Mesendoderm (in vitro differentiated cells): ENCODE measurements around the gene TRRAP.
"Not testable (repeated sequence)": the region's sequence is repeated elsewhere in the genome, so short reads cannot be mapped to it uniquely, and the experiment has no call there.

ENCODE experiments used
- DNase-seq: peaks from one replicate; pipeline ENCODE4 v3.0.0; 2013
- H2AK5ac ChIP-seq: 2 replicates; pipeline ENCODE4 v1.6.1; 2013; ENCODE audit warnings: low read length, inconsistent platforms
- H2BK120ac ChIP-seq: 2 replicates; pipeline ENCODE4 v1.6.1; 2013; ENCODE audit warnings: low read depth, mild to moderate bottlenecking, low read length, moderate library complexity, mixed read lengths
- H2BK15ac ChIP-seq: replicated peaks from 2 replicates; pipeline ENCODE4 v1.6.1; 2013; ENCODE audit warnings: low read depth, mild to moderate bottlenecking, moderate library complexity
- H2BK5ac ChIP-seq: 2 replicates; pipeline ENCODE4 v1.6.1; 2013; ENCODE audit warnings: low read length, inconsistent platforms
- H3K18ac ChIP-seq: 2 replicates; pipeline ENCODE4 v1.6.1; 2013; ENCODE audit warnings: mild to moderate bottlenecking, low read length, mixed read lengths
- H3K23ac ChIP-seq: one replicate; pipeline ENCODE4 v1.6.1; 2013; ENCODE audit warnings: low read length
- H3K27ac ChIP-seq: 2 replicates; pipeline ENCODE4 v1.5.1; 2013; ENCODE audit warnings: low read depth, mild to moderate bottlenecking, inconsistent platforms, low read length, moderate library complexity
- H3K27me3 ChIP-seq: 2 replicates; pipeline ENCODE4 v1.6.1; 2013; ENCODE audit warnings: low read length, control low read depth, mild to moderate bottlenecking, inconsistent platforms; ENCODE audit not compliant: insufficient read depth, poor library complexity
- H3K36me3 ChIP-seq: 2 replicates; pipeline ENCODE4 v1.6.1; 2013; ENCODE audit warnings: low read length, inconsistent platforms; ENCODE audit not compliant: control insufficient read depth, insufficient read depth
- H3K4ac ChIP-seq: one replicate; pipeline ENCODE4 v1.6.1; 2013; ENCODE audit warnings: low read depth, mild to moderate bottlenecking, low read length, moderate library complexity
- H3K4me1 ChIP-seq: 2 replicates; pipeline ENCODE4 v1.6.1; 2013; ENCODE audit warnings: low read depth, low read length, inconsistent platforms; ENCODE audit not compliant: control insufficient read depth
- H3K4me2 ChIP-seq: 2 replicates; pipeline ENCODE4 v1.6.1; 2013; ENCODE audit warnings: low read length
- H3K4me3 ChIP-seq: 2 replicates; pipeline ENCODE4 v1.5.1; 2013; ENCODE audit warnings: mild to moderate bottlenecking, low read length
- H3K56ac ChIP-seq: one replicate; pipeline ENCODE4 v1.6.1; 2013; ENCODE audit warnings: low read length
- H3K79me1 ChIP-seq: 2 replicates; pipeline ENCODE4 v1.6.1; 2013; ENCODE audit warnings: low read length, inconsistent platforms
- H3K79me2 ChIP-seq: 2 replicates; pipeline ENCODE4 v1.6.1; 2013; ENCODE audit warnings: mild to moderate bottlenecking, low read length; ENCODE audit not compliant: control insufficient read depth, insufficient read depth
- H3K9ac ChIP-seq: 2 replicates; pipeline ENCODE4 v1.6.1; 2013; ENCODE audit warnings: low read length, inconsistent platforms
- H4K5ac ChIP-seq: one replicate; pipeline ENCODE4 v1.6.1; 2013; ENCODE audit warnings: low read length
- H4K8ac ChIP-seq: one replicate; pipeline ENCODE4 v1.6.1; 2013; ENCODE audit warnings: low read depth, mild to moderate bottlenecking, control low read depth, low read length, moderate library complexity
- WGBS: extraction: QIAGEN DNeasy Blood & Tissue Kit; methylation state at CpG from one replicate; pipeline ENCODE4 v1.1.7; 2013; ENCODE audit warnings: low lambda C conversion rate, missing lambda C conversion rate; ENCODE audit not compliant: insufficient coverage; ENCODE audit errors: extremely low coverage; 5-methylcytosine and 5-hydroxymethylcytosine counted together

TRRAP gene

DNA sequence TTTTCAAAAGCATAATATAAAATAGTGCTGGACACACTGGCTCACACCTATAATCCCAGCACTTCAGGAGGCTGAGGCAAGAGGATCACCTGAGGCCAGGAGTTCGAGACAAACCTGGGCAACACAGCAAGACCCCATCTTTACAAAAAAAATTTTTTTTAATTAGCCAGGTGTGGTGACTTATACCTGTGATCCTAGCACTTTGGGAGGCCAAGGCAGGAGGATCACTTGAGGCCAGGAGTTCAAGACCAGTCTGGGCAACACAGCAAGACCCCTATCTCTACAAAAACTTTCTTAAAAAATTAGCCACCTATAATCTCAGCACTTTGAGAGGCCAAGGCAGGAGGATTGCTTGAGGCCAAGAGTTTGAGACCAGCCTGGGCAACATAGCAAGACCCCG is 35.8 kb upstream of the TRRAP start:
- WGBS = no CpG with 5 or more reads among the region's 2 CpGs

DNA sequence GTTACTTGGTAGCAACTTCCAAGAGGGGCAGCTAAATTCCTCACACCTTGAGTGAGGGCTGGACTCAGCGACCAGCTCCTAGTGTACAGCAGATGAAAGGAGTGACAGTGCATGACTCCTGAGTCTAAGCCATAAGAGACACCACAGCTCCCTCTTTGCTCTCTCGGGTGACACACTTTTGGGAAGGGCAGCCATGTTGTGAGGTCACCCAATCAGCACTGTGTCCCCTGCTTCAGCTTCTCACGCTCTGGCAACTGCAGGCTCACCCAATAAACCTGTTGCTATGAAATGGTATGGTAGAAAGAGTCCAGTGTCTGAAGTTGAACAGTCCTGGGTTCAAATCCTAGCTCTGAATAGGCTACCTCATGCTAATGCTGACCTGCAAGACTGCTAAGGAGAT is 29.4 kb upstream of the TRRAP start:
- Histone ChIP-seq H2BK120ac (no peak overlapping the region), H3K27ac (no peak overlapping the region), H3K79me1 (no peaks in the 10 kb centered on the region), H3K18ac (no peak overlapping the region), H3K27me3 (no peaks in the 10 kb centered on the region), H2BK5ac (no peak overlapping the region), H3K4me1 (no peaks in the 10 kb centered on the region), H3K23ac (no peak overlapping the region), H3K4ac (no peak overlapping the region), H3K9ac (no peak overlapping the region), H3K4me2 (no peak overlapping the region), H2AK5ac (no peak overlapping the region), H4K5ac (no peak overlapping the region), H2BK15ac (no peak overlapping the region), H3K79me2 (no peaks in the 10 kb centered on the region), H3K4me3 (no peak overlapping the region), H3K36me3 (no peaks in the 10 kb centered on the region), H4K8ac (no peak overlapping the region), H3K56ac (no peak overlapping the region)
- DNase-seq = no peak
- WGBS = no CpG with 5 or more reads among the region's 3 CpGs

More for the DNA sequence above, 35.8 kb upstream of the TRRAP start:
- H3K79me1 ChIP-seq, H3K56ac ChIP-seq, H3K4me3 ChIP-seq, H4K8ac ChIP-seq, H3K4ac ChIP-seq, H3K27ac ChIP-seq, H2BK120ac ChIP-seq, H3K79me2 ChIP-seq, H2AK5ac ChIP-seq, H2BK5ac ChIP-seq, H4K5ac ChIP-seq, H2BK15ac ChIP-seq, H3K18ac ChIP-seq, H3K4me2 ChIP-seq, H3K36me3 ChIP-seq, H3K4me1 ChIP-seq, DNase-seq, H3K23ac ChIP-seq, H3K9ac ChIP-seq, H3K27me3 ChIP-seq: not testable (repeated sequence)

DNA sequence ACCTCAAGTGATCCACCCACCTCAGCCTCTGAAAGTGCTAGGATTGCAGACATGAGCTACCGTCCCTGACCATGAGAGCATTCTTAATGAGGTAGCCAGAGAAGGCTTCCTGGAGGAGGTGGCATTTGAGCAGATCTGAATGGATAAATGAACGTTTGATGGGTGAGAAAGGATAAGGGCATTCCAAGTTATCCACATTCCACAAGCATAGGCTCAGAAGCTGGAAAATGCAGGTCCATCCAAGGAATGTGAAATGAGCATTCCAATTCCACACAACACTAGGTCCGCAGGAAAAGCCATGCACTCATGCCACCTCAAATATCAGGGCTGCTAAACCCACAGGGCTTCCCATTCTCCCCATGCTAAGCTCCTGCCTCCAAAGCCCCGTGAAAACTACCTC is 25.5 kb upstream of the TRRAP start:
- no CpG with 5 or more reads among the region's 4 CpGs for WGBS
- H3K9ac ChIP-seq = no peak overlapping the region
- H3K79me1 ChIP-seq = no peaks in the 10 kb centered on the region
- no peak overlapping the region for H3K4me3 ChIP-seq
- H3K56ac ChIP-seq = no peak overlapping the region
- no peaks in the 10 kb centered on the region for H3K79me2 ChIP-seq
- H3K4ac ChIP-seq = no peak overlapping the region
- no peak overlapping the region for H2BK120ac ChIP-seq
- H3K36me3 ChIP-seq = no peaks in the 10 kb centered on the region
- no peak overlapping the region for H3K27ac ChIP-seq
- DNase-seq = peak; percentile 72
- no peak overlapping the region for H4K5ac ChIP-seq
- H2AK5ac ChIP-seq = no peak overlapping the region
- H2BK5ac ChIP-seq = no peak overlapping the region
- H3K18ac ChIP-seq = no peak overlapping the region
- no peak overlapping the region for H2BK15ac ChIP-seq
- no peaks in the 10 kb centered on the region for H3K4me1 ChIP-seq
- no peak overlapping the region for H4K8ac ChIP-seq
- H3K27me3 ChIP-seq = no peaks in the 10 kb centered on the region
- no peak overlapping the region for H3K23ac ChIP-seq
- no peak overlapping the region for H3K4me2 ChIP-seq

DNA sequence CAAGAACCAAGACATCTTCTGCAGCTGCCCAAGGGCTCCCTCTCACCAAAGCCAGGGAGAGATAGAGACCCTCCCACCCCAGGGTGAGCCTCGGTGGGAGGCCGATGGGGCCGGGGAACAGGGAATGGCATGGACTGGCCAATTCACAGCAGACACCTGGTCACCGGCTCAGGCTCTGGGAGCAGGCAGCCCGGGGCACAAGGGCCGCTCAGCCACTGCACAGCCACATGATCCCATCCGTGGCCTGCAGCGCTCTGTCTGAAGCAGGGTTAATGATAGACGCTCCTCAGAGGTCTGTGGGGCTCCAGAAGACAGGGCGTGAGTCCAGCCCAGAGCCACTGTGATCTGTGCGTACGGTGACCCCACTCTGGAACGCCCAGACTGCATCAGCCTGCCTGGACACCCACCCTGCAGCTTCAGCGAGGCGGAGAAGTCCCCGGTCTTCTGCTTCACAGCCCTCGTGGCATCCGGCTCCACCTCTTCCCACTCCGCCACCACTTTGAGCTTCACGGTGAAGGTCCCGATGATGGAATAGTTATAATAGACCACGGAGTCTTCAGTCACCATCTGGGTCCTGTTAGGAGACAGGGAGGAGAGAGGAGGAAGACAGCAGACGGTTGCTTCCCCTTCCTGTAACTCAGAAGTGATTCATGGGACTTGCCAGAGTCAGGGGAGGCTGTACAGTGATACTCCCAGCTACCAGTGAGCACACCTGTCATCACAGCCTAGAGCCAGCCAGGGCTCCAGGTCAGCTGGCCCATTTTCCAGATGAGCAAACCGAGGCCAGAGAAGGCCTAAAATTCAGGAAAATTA is 22.5 kb upstream of the TRRAP start:
- no peak overlapping the region for H2BK15ac ChIP-seq
- H2BK5ac ChIP-seq = no peak overlapping the region
- DNase-seq = no peak
- no peaks in the 10 kb centered on the region for H3K79me2 ChIP-seq
- no peak overlapping the region for H4K8ac ChIP-seq
- no peaks in the 10 kb centered on the region for H3K4me1 ChIP-seq
- H4K5ac ChIP-seq = no peak overlapping the region
- no peak overlapping the region for H3K56ac ChIP-seq
- no peak overlapping the region for H3K27ac ChIP-seq
- no peak overlapping the region for H3K4me2 ChIP-seq
- no peaks in the 10 kb centered on the region for H3K36me3 ChIP-seq
- H3K4me3 ChIP-seq = no peak overlapping the region
- no peak overlapping the region for H3K9ac ChIP-seq
- H3K79me1 ChIP-seq = no peaks in the 10 kb centered on the region
- H3K18ac ChIP-seq = no peak overlapping the region
- no peak overlapping the region for H2AK5ac ChIP-seq
- no peaks in the 10 kb centered on the region for H3K27me3 ChIP-seq
- no peak overlapping the region for H3K4ac ChIP-seq
- no peak overlapping the region for H3K23ac ChIP-seq
- H2BK120ac ChIP-seq = no peak overlapping the region
- no CpG with 5 or more reads among the region's 24 CpGs for WGBS

DNA sequence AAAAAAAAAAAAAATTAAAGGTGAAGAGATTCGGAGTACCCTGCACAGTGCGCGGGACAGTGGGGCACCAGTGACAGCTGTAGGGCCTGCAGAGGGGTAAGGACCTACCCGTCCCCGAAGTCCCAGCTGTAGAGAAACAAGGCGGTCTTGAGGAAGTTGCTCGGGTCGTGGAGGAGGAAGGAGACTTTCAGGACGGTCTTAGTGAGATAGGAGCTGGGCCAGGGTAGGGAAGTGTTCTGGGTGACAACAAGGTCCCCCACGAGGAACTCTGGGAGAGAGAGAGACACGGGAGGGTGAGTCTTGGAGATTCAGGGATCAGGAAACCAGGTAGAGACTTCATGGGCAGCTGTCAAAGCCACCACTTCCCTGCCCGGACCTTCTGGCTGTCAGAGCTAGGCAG is 18.3 kb upstream of the TRRAP start:
- no peak overlapping the region for H2AK5ac ChIP-seq
- H2BK15ac ChIP-seq = no peak overlapping the region
- DNase-seq = no peak
- H4K8ac ChIP-seq = no peak overlapping the region
- no CpG with 5 or more reads among the region's 12 CpGs for WGBS
- no peaks in the 10 kb centered on the region for H3K27me3 ChIP-seq
- no peak overlapping the region for H3K4ac ChIP-seq
- H3K27ac ChIP-seq = no peak overlapping the region
- H3K56ac ChIP-seq = no peak overlapping the region
- no peak overlapping the region for H3K4me3 ChIP-seq
- no peak overlapping the region for H2BK120ac ChIP-seq
- no peak overlapping the region for H4K5ac ChIP-seq
- H3K79me1 ChIP-seq = no peaks in the 10 kb centered on the region
- no peak overlapping the region for H2BK5ac ChIP-seq
- no peak overlapping the region for H3K18ac ChIP-seq
- no peaks in the 10 kb centered on the region for H3K4me1 ChIP-seq
- H3K4me2 ChIP-seq = no peak overlapping the region
- no peaks in the 10 kb centered on the region for H3K79me2 ChIP-seq
- no peaks in the 10 kb centered on the region for H3K36me3 ChIP-seq
- no peak overlapping the region for H3K9ac ChIP-seq
- no peak overlapping the region for H3K23ac ChIP-seq

DNA sequence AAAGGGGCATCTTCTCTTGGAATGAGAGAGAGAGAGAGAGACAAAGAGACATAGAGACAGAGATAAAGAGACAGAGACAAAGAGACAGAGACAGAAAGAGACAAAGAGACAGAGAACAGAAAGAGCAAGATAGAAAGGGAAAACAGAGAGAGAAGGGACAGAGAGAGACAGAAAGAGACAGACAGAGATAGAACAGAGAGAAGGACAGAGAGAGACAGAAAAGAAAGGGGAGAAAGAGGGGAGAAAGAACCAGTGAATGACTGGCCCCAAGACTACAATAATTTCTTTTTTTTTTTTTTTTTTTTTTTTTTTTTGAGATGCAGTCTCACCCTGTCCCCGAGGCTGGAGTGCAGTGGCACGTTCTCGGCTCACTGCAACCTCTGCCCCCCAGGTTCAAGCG is 16.1 kb upstream of the TRRAP start:
- no peak overlapping the region for H4K8ac ChIP-seq
- H2BK5ac ChIP-seq = no peak overlapping the region
- H3K79me1 ChIP-seq = no peaks in the 10 kb centered on the region
- no peak overlapping the region for H3K4me3 ChIP-seq
- H3K23ac ChIP-seq = no peak overlapping the region
- WGBS = no CpG with 5 or more reads among the region's 4 CpGs
- no peak overlapping the region for H3K56ac ChIP-seq
- no peak for DNase-seq
- no peaks in the 10 kb centered on the region for H3K4me1 ChIP-seq
- no peak overlapping the region for H3K27ac ChIP-seq
- no peak overlapping the region for H3K4ac ChIP-seq
- H3K79me2 ChIP-seq = no peaks in the 10 kb centered on the region
- no peak overlapping the region for H3K4me2 ChIP-seq
- no peaks in the 10 kb centered on the region for H3K36me3 ChIP-seq
- no peak overlapping the region for H4K5ac ChIP-seq
- no peak overlapping the region for H3K9ac ChIP-seq
- H3K18ac ChIP-seq = no peak overlapping the region
- no peaks in the 10 kb centered on the region for H3K27me3 ChIP-seq
- H2BK120ac ChIP-seq = no peak overlapping the region
- H2BK15ac ChIP-seq = no peak overlapping the region
- no peak overlapping the region for H2AK5ac ChIP-seq
